A673 (cell line): ENCODE results near the gene GALNT18. TPM values are rescaled to one million over a fixed set of nuclear protein-coding genes. Genes with fewer than 3 reads are reported as not detected.

Experiments used
- BruUV-seq: library from RNA; stranded (reverse); fragments of 400-500 nt; replicated peaks from 2 replicates; lab custom pipeline; 2021; lab: Mats Ljungman, UMichigan
- CTCF ChIA-PET: fragments of 300-600 bp; sonication (Branson Sonifier 250); formaldehyde crosslinking; loops from one replicate; lab custom pipeline; 2022; ENCODE audit warnings: antibody characterized with exemption; lab: Charles Lee
- POLR2A ChIA-PET: fragments of 300-600 bp; sonication (Branson Sonifier 250); formaldehyde crosslinking; loops from one replicate; lab custom pipeline; 2022; ENCODE audit warnings: antibody characterized with exemption; ENCODE audit not compliant: low non-redundant PET; lab: Charles Lee
- DNase-seq: peaks from one replicate; pipeline ENCODE4 v3.0.0-alpha.2; 2015; ENCODE audit warnings: low spot score
- H3K27ac ChIP-seq: fragments of 200-600 bp; sonication (generic); 2 replicates; pipeline ENCODE4 v1.5.1; 2016; ENCODE audit warnings: mixed run types, low read depth, mild to moderate bottlenecking, mixed read lengths, antibody characterized with exemption, low read length; ENCODE audit not compliant: poor library complexity, severe bottlenecking
- H3K27me3 ChIP-seq: fragments of 200-600 bp; sonication (generic); replicated peaks from 2 replicates; pipeline ENCODE4 v1.6.1; 2017; ENCODE audit warnings: mixed run types, low read depth, mild to moderate bottlenecking, mixed read lengths, antibody characterized with exemption, low read length; ENCODE audit not compliant: insufficient read depth, poor library complexity
- H3K36me3 ChIP-seq: fragments of 200-600 bp; sonication (generic); 2 replicates; pipeline ENCODE4 v1.6.1; 2016; ENCODE audit warnings: mixed run types, mild to moderate bottlenecking, mixed read lengths, antibody characterized with exemption, low read length; ENCODE audit not compliant: insufficient read depth, poor library complexity, severe bottlenecking
- H3K4me1 ChIP-seq: fragments of 200-600 bp; sonication (generic); 2 replicates; pipeline ENCODE4 v1.6.1; 2017; ENCODE audit warnings: mixed run types, mild to moderate bottlenecking, mixed read lengths, antibody characterized with exemption, low read length; ENCODE audit not compliant: insufficient read depth, poor library complexity, severe bottlenecking
- H3K4me3 ChIP-seq: fragments of 200-600 bp; sonication (generic); 2 replicates; pipeline ENCODE4 v1.5.1; 2016; ENCODE audit warnings: low read depth, mixed run types, mild to moderate bottlenecking, mixed read lengths, low read length; ENCODE audit not compliant: poor library complexity, severe bottlenecking
- H3K9me3 ChIP-seq: fragments of 200-600 bp; sonication (generic); 2 replicates; pipeline ENCODE4 v1.6.1; 2016; ENCODE audit warnings: mixed run types, low read depth, mild to moderate bottlenecking, mixed read lengths, antibody characterized with exemption, low read length; ENCODE audit not compliant: poor library complexity, severe bottlenecking
- CTCF ChIP-seq: fragments of 300-800, 200-600 bp; sonication (generic); conservative IDR thresholded peaks from 2 replicates; pipeline ENCODE4 v1.5.1; 2017; ENCODE audit warnings: low read depth, mild to moderate bottlenecking, antibody characterized with exemption, low read length, moderate library complexity, mixed read lengths
- EZH2 ChIP-seq: fragments of 200-600 bp; sonication (generic); IDR thresholded peaks from 2 replicates; pipeline ENCODE4 v1.6.1; 2017; ENCODE audit warnings: borderline replicate concordance, low read depth, mild to moderate bottlenecking, mixed read lengths, antibody characterized with exemption, low read length; ENCODE audit not compliant: poor library complexity, severe bottlenecking
- intact Hi-C: fragments of 100-400 bp; cut with micrococcal nuclease; formaldehyde crosslinking; loops from one replicate; pipeline ENCODE4 v1.10.0; 2022; ENCODE audit not compliant: unreplicated experiment
- total RNA-seq: library from RNA; stranded (reverse); gene quantifications from 2 replicates; pipeline ENCODE4 v1.2.3, GENCODE V29; 2021

Gene GALNT18
- total RNA-seq, 1 experiment from 2014 or later, result 0.37 TPM

GRCh38 chr11:11409901-11410300 lies 211.9 kb downstream of the GALNT18 start:
- Histone ChIP-seq H3K27me3 (no peaks in the 10 kb centered on the region), H3K4me1 (no peaks in the 10 kb centered on the region), H3K36me3 (no peaks in the 10 kb centered on the region), H3K27ac (no peak overlapping the region), H3K4me3 (no peak overlapping the region), H3K9me3 (no peaks in the 10 kb centered on the region)
- POLR2A ChIA-PET, result no interaction called here
- TF ChIP-seq CTCF, result no peak
- no peak for TF ChIP-seq EZH2
- intact Hi-C loops, result no loop called here
- BruUV-seq, result no TSS peak
- CTCF ChIA-PET, result no interaction called here
- DNase-seq, result no peak

GRCh38 chr11:11409224-11409623 lies 212.6 kb downstream of the GALNT18 start:
- TF ChIP-seq CTCF (no peak), EZH2 (no peak)
- H3K4me1 ChIP-seq, result peaks cover 4% of the 10 kb centered on the region
- intact Hi-C loops, result no loop called here
- H3K9me3 ChIP-seq, result no peaks in the 10 kb centered on the region
- no peaks in the 10 kb centered on the region for H3K27me3 ChIP-seq
- ChIA-PET POLR2A (no interaction called here), CTCF (no interaction called here)
- DNase-seq, result no peak
- BruUV-seq, result no TSS peak
- H3K36me3 ChIP-seq, result no peaks in the 10 kb centered on the region
- H3K27ac ChIP-seq, result no peak overlapping the region
- no peak overlapping the region for H3K4me3 ChIP-seq

- no TSS peak for BruUV-seq
- CTCF ChIA-PET, result no interaction called here
Measured at GRCh38 chr11:11408436-11409221, 213.2 kb downstream of the GALNT18 start.

More at GRCh38 chr11:11408436-11409221, 213.2 kb downstream of the GALNT18 start:
- TF ChIP-seq EZH2 (no peak), CTCF (no peak)
- no peak overlapping the region for H3K4me3 ChIP-seq
- no peak overlapping the region for H3K27ac ChIP-seq
- intact Hi-C loops, result no loop called here
- H3K4me1 ChIP-seq, result peaks cover 9% of the 10 kb centered on the region
- H3K36me3 ChIP-seq, result no peaks in the 10 kb centered on the region
- DNase-seq, result no peak
- no peaks in the 10 kb centered on the region for H3K27me3 ChIP-seq
- H3K9me3 ChIP-seq, result no peaks in the 10 kb centered on the region
- POLR2A ChIA-PET, result no interaction called here
